Liver (tissue), 3 donors: ENCODE measurements around the gene EEF1B2.

Experiments used
- ATF3 ChIP-seq: IDR thresholded peaks from 2 replicates; pipeline ENCODE4 v1.6.1; 2016; ENCODE audit warnings: antibody characterized with exemption
- JUND ChIP-seq, 2 donors: IDR thresholded peaks; 2 replicates each; pipeline ENCODE4 v1.6.1; 2016; ENCODE audit warnings: antibody characterized with exemption in 2 of 2
- MAX ChIP-seq: IDR thresholded peaks from 2 replicates; pipeline ENCODE4 v1.6.1; 2016; ENCODE audit warnings: antibody characterized with exemption
- RXRA ChIP-seq, 2 donors: IDR thresholded peaks; 2 replicates each; pipeline ENCODE4 v1.6.1; 2017 to 2018; ENCODE audit warnings: antibody characterized with exemption in 2 of 2, mild to moderate bottlenecking in 1 of 2
- YY1 ChIP-seq: IDR thresholded peaks from 2 replicates; pipeline ENCODE4 v1.6.1; 2016; ENCODE audit warnings: antibody characterized with exemption, mild to moderate bottlenecking
- ZBTB33 ChIP-seq: IDR thresholded peaks from 2 replicates; pipeline ENCODE4 v1.6.1; 2016; ENCODE audit warnings: antibody characterized with exemption
- TF ChIP-seq, protein P1 (sequence below): fragments of 150-350 bp; IDR thresholded peaks from 2 replicates; pipeline ENCODE4 v1.5.1; 2017; ENCODE audit warnings: improper control_type of control experiment, low read depth, low read length; ENCODE audit not compliant: missing input control
- donor health status: healthy.
- donor health status: healthy.

DNA sequence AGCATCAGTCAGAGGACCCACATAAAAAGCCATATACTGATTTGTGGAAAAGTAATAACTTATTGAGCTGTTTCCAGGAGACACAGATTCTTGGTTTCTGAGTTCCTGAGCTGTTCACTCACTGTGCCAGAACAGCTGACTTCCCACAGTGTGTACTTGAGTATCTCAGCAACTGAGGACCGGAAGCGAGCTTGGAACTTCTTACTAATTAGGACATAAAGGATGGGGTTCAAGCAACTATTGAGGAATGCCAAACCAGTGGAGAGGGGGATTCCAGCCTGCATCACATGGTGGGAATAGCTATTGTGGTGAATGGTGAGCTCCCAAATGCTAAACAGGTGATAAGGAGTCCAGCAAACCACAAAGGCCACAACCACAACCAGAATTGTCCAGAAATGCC is 16.4 kb downstream of the EEF1B2 start:
- TF ChIP-seq, protein P1, sequence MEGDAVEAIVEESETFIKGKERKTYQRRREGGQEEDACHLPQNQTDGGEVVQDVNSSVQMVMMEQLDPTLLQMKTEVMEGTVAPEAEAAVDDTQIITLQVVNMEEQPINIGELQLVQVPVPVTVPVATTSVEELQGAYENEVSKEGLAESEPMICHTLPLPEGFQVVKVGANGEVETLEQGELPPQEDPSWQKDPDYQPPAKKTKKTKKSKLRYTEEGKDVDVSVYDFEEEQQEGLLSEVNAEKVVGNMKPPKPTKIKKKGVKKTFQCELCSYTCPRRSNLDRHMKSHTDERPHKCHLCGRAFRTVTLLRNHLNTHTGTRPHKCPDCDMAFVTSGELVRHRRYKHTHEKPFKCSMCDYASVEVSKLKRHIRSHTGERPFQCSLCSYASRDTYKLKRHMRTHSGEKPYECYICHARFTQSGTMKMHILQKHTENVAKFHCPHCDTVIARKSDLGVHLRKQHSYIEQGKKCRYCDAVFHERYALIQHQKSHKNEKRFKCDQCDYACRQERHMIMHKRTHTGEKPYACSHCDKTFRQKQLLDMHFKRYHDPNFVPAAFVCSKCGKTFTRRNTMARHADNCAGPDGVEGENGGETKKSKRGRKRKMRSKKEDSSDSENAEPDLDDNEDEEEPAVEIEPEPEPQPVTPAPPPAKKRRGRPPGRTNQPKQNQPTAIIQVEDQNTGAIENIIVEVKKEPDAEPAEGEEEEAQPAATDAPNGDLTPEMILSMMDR: no peak
- TF ChIP-seq ZBTB33 (no peak), RXRA (IDR thresholded peaks at IDR 0.05) (no peak), ATF3 (no peak), JUND (IDR thresholded peaks at IDR 0.05) (no peak), YY1 (no peak), MAX (no peak)
